ENCODE measurements around the gene ARFGAP2. TPM values are rescaled to one million over a fixed set of nuclear protein-coding genes. Genes with fewer than 3 reads are reported as not detected.

ARFGAP2 gene
- total RNA-seq, 1 donor from 2014 or later = 90.9 TPM

- ATAC-seq (peak in 1 of 2 donors; percentile 24), DNase-seq (no peak)
- Histone ChIP-seq H3K36me3 (peaks cover 5% of the 10 kb centered on the region), H3K4me1 (peaks cover 11% of the 10 kb centered on the region), H3K27ac (no peak overlapping the region), H3K27me3 (ENCODE audit: low read depth) (no peaks in the 10 kb centered on the region), H3K4me3 (no peak overlapping the region), H3K9me3 (no peaks in the 10 kb centered on the region)
- no peak for TF ChIP-seq CTCF (IDR thresholded peaks at IDR 0.05)
- intact Hi-C loops (cut with DNase I) = no loop called here
Measured at GRCh38 chr11:47148903-47149531, 27.7 kb downstream of the ARFGAP2 start.

- Histone ChIP-seq H3K27me3 (ENCODE audit: low read depth) (no peaks in the 10 kb centered on the region), H3K4me3 (no peak overlapping the region), H3K27ac (no peak overlapping the region), H3K9me3 (no peaks in the 10 kb centered on the region), H3K4me1 (peaks cover 11% of the 10 kb centered on the region), H3K36me3 (peaks cover 5% of the 10 kb centered on the region)
- intact Hi-C loops (cut with DNase I) = no loop called here
- ATAC-seq (no peak), DNase-seq (no peak)
- TF ChIP-seq CTCF (IDR thresholded peaks at IDR 0.05) = no peak
Measured at GRCh38 chr11:47148270-47148669, 28.4 kb downstream of the ARFGAP2 start.

GRCh38 chr11:47147681-47148080 lies 29.0 kb downstream of the ARFGAP2 start:
- intact Hi-C loops (cut with DNase I) = no loop called here
- Histone ChIP-seq H3K36me3 (peaks cover 5% of the 10 kb centered on the region), H3K4me3 (no peak overlapping the region), H3K9me3 (no peaks in the 10 kb centered on the region), H3K4me1 (peaks cover 11% of the 10 kb centered on the region), H3K27me3 (ENCODE audit: low read depth) (no peaks in the 10 kb centered on the region), H3K27ac (no peak overlapping the region)
- no peak for TF ChIP-seq CTCF (IDR thresholded peaks at IDR 0.05)
- ATAC-seq = no peak
- DNase-seq = no peak

- DNase-seq (no peak), ATAC-seq (no peak)
- peaks cover 5% of the 10 kb centered on the region for H3K36me3 ChIP-seq
- H3K4me1 ChIP-seq = peaks cover 11% of the 10 kb centered on the region
- H3K4me3 ChIP-seq = no peak overlapping the region
- no peaks in the 10 kb centered on the region for H3K9me3 ChIP-seq
- intact Hi-C loops (cut with DNase I) = no loop called here
- H3K27me3 ChIP-seq (ENCODE audit: low read depth) = no peaks in the 10 kb centered on the region
- H3K27ac ChIP-seq = no peak overlapping the region
- TF ChIP-seq CTCF (IDR thresholded peaks at IDR 0.05) = no peak
Measured at GRCh38 chr11:47147250-47147649, 29.4 kb downstream of the ARFGAP2 start.

GRCh38 chr11:47144541-47144940 lies 32.1 kb downstream of the ARFGAP2 start:
- H3K27me3 ChIP-seq (ENCODE audit: low read depth) = no peaks in the 10 kb centered on the region
- no peaks in the 10 kb centered on the region for H3K9me3 ChIP-seq
- H3K4me3 ChIP-seq = no peak overlapping the region
- no peak for TF ChIP-seq CTCF (IDR thresholded peaks at IDR 0.05)
- intact Hi-C loops (cut with DNase I) = no loop called here
- peaks cover 5% of the 10 kb centered on the region for H3K36me3 ChIP-seq
- ATAC-seq (no peak), DNase-seq (no peak)
- H3K4me1 ChIP-seq = peaks cover 10% of the 10 kb centered on the region
- no peak overlapping the region for H3K27ac ChIP-seq

All from lower lobe of right lung (tissue), 2 donors.